Activated T-helper 1 cell treated with Interleukin-2 at 50 U/mL for 16 hours (primary cell): ENCODE results near the gene KHDRBS1.
"Not testable (repeated sequence)": the region's sequence is repeated elsewhere in the genome, so short reads cannot be mapped to it uniquely, and the experiment has no call there.

Experiments used
- DNase-seq: peaks from one replicate; pipeline ENCODE4 v3.0.0-alpha.2; 2020; ENCODE audit warnings: low read depth

KHDRBS1 gene

DNA sequence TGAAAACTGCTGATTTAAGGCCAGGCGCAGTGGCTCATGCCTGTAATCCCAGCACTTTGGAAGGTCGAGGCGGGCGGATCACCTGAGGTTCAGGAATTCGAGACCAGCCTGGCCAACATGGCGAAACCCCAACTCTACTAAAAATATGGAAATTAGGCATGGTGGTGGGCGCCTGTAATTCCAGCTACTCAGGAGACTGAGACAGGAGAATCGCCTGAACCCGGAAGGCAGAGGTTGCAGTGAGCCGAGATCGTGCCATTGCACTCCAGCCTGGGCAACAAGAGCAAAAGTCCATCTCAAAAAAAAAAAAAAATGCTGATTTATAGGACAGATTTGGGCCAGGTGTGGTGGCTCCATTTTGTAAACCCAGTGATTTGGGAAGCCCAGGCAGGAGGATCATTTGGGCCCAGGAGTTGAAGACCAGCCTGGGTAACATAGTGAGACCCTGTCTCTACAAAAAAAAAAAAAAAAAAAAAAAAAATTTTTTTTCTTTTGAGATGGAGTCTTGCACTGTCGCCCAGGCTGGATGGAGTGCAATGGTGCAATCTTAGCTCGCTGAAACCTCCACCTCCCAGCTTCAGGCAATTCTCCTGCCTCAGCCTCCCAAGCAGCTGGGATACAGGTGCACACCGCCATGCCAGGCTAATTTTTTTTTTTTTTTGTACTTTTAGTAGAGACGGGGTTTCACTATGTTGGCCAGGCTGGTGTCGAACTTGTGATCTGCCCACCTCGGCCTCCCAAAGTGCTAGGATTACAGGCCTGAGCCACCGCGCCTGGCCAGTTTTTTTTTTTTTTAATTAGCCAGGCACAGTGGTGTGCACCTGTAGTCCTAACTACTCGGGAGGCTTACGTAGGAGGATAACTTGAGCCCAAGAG lies 52.2 kb downstream of the KHDRBS1 start:
- DNase-seq: not testable (repeated sequence)

DNA sequence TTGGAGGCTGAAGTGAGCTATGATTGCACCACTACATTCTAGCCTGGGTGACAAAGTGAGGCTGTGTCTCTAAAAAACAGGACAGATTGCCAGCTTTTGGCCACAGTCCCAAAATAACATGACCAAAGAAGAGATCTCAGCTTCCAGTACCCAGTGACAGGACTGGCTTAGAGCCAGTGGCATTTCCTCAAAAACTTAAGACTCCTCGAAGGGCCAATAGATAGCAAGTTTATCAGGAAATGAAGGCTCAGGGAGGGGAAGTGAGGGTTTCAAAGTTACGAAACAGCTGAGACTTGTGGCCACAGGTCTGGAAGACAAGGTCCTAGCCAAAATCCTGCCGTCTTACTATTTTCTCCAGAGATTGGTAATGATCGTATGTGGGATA lies 52.8 kb downstream of the KHDRBS1 start:
- DNase-seq: no peak

DNA sequence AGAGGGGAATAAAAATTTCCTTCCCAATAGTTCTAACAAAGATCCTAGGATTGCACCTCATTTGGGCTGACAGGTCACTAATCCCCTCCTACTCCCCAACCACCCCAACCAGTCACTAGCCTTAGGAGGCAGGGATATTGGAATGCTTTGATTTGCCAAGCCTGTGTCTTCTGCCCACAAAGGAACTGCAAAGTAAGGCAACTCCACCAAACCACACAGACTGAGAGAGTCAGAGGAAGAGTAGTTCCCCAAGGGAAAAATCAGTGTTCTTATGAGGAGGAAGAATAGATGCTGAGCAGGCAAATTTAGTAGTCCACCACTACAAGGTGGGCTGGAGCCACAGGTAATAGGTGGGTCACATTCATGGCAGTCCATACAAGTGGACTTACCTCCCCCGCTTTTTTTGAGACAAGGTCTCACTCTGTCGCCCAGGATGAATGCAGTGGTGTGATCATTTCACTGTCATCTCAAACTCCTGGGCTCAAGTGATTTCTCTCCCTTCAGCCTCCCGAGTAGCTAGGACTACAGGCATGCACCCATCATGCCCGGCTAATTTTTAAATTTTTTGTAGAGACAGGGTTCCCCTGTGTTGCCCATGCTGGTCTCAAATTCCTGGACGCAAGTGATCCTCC lies 55.4 kb downstream of the KHDRBS1 start:
- no peak for DNase-seq

DNA sequence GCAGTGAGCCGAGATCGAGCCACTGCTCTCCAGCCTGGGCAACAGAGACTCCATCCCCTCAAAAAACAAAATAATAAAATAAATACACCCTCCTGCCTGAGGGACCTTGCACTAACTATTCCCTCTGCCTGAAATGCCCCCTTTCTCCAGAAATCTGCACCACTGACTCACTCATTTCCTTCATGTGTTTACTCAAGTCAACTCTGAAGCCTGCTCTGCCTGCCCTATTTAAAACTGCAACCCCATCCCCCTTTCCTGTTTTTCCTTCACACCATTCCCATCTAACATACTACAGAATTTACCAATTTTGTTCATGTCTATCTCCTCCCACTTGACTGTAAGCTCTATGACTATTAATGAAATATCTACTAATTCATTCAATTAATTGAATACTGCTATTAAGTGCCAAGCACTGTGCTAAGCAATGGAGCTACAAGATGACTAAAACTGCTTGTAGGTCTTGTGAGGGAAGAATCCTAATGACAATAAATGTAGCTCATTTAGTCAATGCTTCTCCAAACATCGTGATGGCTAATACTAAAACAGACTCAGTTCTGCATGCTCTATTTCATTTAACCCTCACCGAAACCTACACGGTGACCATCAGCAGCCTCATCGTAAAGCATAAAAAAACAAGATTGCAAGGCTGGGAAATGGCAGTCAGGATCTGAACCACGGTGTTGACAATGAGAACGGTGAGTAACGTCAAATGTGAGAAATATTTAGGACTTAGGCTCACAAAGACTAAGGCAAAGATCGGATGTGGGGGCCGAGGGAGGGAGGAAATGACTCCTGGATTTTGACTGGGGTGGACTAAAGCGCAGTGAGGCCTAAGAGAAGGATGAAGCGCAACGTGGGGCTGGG lies 58.3 kb downstream of the KHDRBS1 start:
- DNase-seq: no peak

DNA sequence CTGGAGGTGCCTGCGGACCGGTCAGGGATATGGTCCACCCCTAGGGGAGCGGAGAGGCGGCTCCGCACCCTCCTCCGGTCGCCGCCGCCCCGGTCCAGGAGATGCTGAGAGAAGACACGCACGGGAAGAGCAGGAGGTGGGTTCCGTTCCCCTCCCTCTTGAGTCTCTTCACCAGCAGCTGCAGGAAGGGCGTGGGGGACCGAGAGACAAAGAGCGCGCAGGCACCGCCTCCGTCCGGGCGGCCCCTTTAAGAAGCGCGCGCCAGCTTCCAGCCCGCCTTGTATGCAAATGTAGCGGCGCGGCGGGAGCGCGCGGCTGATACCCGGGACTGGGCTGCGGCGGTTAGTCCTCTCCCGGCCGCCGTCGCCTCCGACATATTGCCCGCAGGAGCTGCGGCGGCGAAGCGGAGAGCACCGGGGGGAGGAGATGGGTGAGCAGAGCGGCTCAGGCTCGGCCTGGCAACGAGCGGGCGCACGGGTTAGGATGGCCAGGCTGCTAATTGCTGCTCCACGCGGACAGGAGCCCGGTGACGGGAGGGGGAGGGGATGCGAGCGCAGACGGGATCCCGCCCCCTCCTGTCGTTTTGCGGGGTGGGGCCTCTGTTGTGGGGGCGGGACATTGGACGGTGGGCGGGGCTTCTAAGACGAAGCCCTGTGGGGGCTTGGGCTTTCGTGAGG lies 59.1 kb downstream of the KHDRBS1 start, which contains the start of gene TMEM39B:
Gene TMEM39B, plus strand, starts transcription at position 318 of the 677 bp plus-strand sequence. Its CDS starts 109 bp downstream, at position 427.
- peak; percentile 90 for DNase-seq

DNA sequence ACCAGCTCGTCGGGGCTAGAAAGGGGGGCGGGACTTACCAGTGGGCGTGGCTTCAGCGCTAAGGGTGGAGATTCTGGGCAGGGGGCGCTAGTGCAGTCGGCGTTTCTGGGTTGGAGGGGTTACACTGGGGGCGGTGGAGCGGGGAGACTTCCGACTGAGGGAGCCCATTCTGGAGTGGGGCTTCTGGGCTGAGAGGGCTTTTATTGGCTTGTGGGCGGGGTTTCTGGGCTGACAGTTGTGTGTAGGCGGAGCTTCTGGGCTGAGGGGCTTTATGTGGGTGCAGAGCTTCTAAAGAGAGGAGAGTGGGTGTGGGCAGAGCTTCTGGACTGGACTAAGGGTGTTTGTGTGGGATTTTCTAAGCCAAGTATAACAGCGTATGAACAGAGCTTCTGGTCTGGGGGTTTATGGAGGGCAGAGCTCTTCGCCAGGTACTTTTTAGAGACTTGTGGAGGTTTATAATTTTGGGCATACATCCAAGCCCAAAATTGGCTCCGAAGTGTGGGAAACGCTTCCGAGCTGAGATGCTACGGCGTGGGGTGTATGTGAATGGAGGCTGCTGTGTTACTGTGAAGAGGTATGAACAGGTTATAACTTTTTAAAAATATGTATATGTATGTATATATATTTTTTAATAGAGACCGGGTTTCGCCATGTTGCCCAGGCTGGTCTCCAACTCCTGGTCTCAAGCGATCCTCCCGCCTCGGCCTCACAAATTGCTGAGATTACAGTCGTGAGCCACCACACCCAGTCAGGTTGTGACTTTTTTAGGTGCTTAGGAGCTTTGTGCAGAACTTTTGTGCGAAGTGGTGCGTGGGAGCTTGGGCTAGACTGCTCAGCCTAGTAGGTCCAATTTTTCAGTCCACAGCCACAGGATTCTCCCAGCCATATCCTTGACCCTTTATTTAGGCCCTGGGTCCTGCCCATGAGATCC lies 59.9 kb downstream of the KHDRBS1 start:
- DNase-seq: no peak

DNA sequence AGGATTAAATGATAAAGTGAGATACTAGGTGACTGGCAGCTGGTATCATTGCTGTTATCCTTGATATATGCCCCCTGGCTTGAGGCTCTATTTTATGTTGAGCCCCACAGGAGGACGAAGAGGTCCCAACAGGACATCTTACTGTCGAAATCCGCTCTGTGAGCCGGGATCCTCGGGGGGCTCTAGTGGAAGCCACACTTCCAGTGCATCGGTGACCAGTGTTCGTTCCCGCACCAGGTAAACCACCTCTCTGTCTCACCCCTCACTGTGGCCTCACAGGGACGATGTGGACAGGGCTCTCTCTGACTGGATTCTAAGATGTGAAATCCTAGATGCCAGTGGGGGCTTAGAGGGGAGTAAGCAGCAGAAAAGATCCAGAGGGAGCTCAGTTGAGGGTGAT lies 61.2 kb downstream of the KHDRBS1 start:
- DNase-seq: no peak

DNA sequence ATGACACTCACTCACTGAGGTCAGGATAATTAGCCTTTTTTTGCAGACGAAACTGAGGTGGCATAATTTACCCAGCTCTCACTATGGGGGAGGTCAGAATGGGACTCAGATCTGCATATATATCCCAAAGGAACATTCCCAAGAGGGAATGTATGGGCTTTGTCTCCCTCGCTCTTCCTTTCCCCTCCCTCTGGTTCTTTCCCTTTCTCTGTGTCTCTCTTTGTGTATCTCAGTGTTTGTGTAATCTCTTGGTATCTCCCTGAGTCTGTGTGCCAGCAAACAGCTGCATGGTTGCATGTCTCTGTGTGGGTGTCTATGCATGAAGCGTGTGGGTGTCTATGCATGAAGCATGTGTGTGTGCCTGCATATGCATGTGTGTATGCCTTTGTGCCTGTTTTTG lies 63.8 kb downstream of the KHDRBS1 start:
- DNase-seq: no peak

DNA sequence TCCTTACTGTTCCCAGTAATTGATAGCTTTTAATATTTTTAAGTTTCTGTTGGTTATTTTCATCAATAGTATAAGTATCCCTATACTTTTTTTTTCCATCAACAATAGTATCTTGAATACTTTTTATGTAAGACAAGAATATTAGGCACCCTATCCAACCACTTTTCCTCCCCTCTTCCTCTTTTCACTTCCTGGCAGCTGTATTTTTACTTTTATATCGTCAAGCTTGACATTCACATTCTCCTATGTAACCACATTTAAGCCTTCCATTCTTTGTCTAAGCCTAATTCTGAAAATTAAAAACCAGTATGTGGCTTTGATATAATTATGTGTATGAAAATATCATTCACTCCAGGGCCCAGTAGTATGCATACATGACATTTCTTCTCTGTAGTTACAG lies 68.4 kb downstream of the KHDRBS1 start:
- DNase-seq: no peak

DNA sequence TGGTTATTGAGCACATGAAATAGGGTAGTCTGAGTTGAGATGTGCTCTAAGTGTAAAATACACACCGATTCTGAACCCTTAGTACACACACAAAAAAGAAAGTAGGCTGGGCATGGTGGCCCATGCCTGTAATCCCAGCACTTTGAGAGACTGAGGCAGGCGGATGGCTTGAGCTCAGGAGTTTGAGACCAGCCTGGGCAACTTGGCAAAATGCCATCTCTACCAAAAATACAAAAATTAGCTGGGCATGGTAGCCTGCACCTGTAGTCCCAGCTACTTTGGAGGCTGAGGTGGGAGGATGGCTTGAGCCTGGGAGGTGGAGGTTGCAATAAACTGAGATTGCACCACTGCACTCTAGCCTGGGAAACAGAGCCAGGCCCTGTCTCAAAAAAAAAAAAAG lies 72.7 kb downstream of the KHDRBS1 start:
- not testable (repeated sequence) for DNase-seq

DNA sequence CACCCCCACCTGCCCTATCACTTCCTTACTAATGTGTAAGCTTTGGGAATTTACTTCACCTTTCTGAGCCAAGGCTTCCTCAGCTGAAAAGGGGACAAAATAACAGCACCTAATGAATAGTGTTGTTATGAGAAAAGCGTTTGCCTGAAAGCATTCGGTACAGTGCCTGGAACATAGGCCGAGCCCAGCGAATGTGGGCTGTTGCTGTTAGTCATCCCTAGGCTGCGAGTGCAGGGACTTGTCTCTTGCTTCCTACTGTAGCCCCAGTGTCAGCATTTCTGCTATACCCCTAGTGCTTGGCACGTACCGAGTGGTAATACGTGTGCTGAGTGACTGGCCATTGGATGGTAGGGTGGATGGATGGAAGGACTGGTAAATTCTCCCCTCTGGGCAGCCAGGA lies 77.5 kb downstream of the KHDRBS1 start:
- no peak for DNase-seq

DNA sequence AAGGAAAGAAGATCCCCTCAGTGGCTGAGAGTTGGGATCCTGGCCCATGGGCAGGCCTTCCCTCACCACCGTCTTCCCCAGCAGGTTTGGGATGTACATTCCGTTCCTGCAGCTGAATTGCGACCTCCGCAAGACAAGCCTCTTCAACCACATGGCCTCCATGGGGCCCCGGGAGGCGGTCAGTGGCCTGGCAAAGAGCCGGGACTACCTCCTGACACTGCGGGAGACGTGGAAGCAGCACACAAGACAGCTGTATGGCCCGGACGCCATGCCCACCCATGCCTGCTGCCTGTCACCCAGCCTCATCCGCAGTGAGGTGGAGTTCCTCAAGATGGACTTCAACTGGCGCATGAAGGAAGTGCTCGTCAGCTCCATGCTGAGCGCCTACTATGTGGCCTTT lies 77.9 kb downstream of the KHDRBS1 start:
- DNase-seq: no peak
